Measurements from ENCODE around the gene SLC7A5.

- TF ChIP-seq, protein P1, sequence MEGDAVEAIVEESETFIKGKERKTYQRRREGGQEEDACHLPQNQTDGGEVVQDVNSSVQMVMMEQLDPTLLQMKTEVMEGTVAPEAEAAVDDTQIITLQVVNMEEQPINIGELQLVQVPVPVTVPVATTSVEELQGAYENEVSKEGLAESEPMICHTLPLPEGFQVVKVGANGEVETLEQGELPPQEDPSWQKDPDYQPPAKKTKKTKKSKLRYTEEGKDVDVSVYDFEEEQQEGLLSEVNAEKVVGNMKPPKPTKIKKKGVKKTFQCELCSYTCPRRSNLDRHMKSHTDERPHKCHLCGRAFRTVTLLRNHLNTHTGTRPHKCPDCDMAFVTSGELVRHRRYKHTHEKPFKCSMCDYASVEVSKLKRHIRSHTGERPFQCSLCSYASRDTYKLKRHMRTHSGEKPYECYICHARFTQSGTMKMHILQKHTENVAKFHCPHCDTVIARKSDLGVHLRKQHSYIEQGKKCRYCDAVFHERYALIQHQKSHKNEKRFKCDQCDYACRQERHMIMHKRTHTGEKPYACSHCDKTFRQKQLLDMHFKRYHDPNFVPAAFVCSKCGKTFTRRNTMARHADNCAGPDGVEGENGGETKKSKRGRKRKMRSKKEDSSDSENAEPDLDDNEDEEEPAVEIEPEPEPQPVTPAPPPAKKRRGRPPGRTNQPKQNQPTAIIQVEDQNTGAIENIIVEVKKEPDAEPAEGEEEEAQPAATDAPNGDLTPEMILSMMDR (IDR thresholded peaks at IDR 0.05; ENCODE audit: extremely low read depth in 1 of 2, insufficient read depth in 1 of 2, low read depth in 1 of 2, low read length in 2 of 2), result no peak
- TF ChIP-seq MYC (IDR thresholded peaks at IDR 0.05; ENCODE audit: low read depth, low read length) (no peak), POLR2A (IDR thresholded peaks at IDR 0.05; ENCODE audit: low read depth, low read length) (no peak), EZH2 (IDR thresholded peaks at IDR 0.05; ENCODE audit: borderline replicate concordance, low read depth, low read length, severe bottlenecking) (no peak), POLR2AphosphoS5 (IDR thresholded peaks at IDR 0.05; ENCODE audit: insufficient read depth, low read depth, low read length) (no peak), FOS (IDR thresholded peaks at IDR 0.05; ENCODE audit: borderline replicate concordance, insufficient read depth, low read length) (no peak), JUN (IDR thresholded peaks at IDR 0.05; ENCODE audit: borderline replicate concordance, insufficient read depth, insufficient read length, low read depth) (no peak)
- TF ChIP-seq, protein P2, sequence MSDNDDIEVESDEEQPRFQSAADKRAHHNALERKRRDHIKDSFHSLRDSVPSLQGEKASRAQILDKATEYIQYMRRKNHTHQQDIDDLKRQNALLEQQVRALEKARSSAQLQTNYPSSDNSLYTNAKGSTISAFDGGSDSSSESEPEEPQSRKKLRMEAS (IDR thresholded peaks at IDR 0.05; ENCODE audit: insufficient read depth, insufficient read length), result no peak
Measured at GRCh38 chr16:87812200-87812656, 57.1 kb downstream of the SLC7A5 start.
